ENCODE results near the gene IQCM. TPM values are rescaled to one million over a fixed set of nuclear protein-coding genes. Genes with fewer than 3 reads are reported as not detected.

IQCM gene
- total RNA-seq, 1 donor from 2014 or later = not detected

DNA sequence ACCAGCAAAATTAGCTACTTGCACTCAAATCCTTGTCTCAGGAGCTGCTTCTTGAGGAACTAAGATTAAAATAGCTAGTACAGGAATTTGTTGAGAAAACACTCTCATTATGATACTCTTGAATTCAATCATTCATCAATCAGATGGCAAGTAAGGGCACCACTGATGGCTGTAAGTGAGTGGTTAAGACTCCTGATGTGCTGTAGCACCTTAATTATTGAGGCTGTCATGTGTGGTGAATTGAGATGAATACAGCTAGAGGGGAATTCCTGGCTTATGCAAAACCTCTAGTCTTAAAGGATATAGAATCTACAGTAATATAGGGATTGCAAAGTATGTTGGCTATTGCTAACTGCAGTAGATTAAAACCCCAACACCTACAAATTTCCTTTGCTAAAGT lies 509.1 kb downstream of the IQCM start:
- H3K27me3 Mint-ChIP-seq (ENCODE audit: low read depth) = no peaks in the 10 kb centered on the region
- H3K36me3 Mint-ChIP-seq (ENCODE audit: low read depth) = no peaks in the 10 kb centered on the region
- no peak for DNase-seq (ENCODE audit: low spot score)
- TF ChIP-seq CTCF (IDR thresholded peaks at IDR 0.05) = no peak
- H3K27ac Mint-ChIP-seq (ENCODE audit: unreplicated experiment) = no peak overlapping the region
- peaks cover 3% of the 10 kb centered on the region for H3K9me3 Mint-ChIP-seq (ENCODE audit: low read depth)
- no peak overlapping the region for H3K4me3 Mint-ChIP-seq (ENCODE audit: unreplicated experiment)
- H3K4me1 Mint-ChIP-seq (ENCODE audit: low read depth) = no peaks in the 10 kb centered on the region

Measured in chondrocyte (in vitro differentiated cells).